SU-DHL-6 (cell line): ENCODE results near the gene NOTO.

Experiments
- CTCF ChIP-seq: fragments of 200-600 bp; sonication (generic); IDR thresholded peaks from one replicate; pipeline ENCODE4 v1.5.1; 2017; ENCODE audit warnings: antibody characterized with exemption, mild to moderate bottlenecking, low read length, moderate library complexity; ENCODE audit not compliant: insufficient read depth, poor library complexity, severe bottlenecking
- EZH2phosphoT487 ChIP-seq: fragments of 200-600 bp; sonication (generic), shearing (Covaris generic); conservative IDR thresholded peaks from 2 replicates; pipeline ENCODE4 v1.6.1; 2018; ENCODE audit warnings: mild to moderate bottlenecking, antibody characterized with exemption, low read length, moderate library complexity, mixed read lengths

- TF ChIP-seq CTCF (no peak), EZH2phosphoT487 (no peak)
Measured at GRCh38 chr2:73253901-73254300, 51.5 kb downstream of the NOTO start.
